Measurements from ENCODE around the gene WNK4. TPM values are rescaled to one million over a fixed set of nuclear protein-coding genes. Genes with fewer than 3 reads are reported as not detected.

The WNK4 gene
- total RNA-seq, 1 experiment from 2014 or later, result 11.9 TPM

- H3F3A ChIP-seq (ENCODE audit: insufficient read depth, low read depth), result peaks cover 32% of the 10 kb centered on the region; the same call in 1 of the 2 replicates
- peaks cover 8% of the 10 kb centered on the region for H4K20me1 ChIP-seq (ENCODE audit: insufficient read depth)
- TF ChIP-seq EZH2 (IDR thresholded peaks at IDR 0.05; ENCODE audit: low read depth) (no peak), CTCF (conservative IDR thresholded peaks at IDR 0.05) (no peak)
- no peaks in the 10 kb centered on the region for H3K4me1 ChIP-seq (replicated peaks; ENCODE audit: insufficient read depth)
- no peak for DNase-seq
- no peaks in the 10 kb centered on the region for H3K9me2 ChIP-seq (ENCODE audit: insufficient read depth)
- H3K27ac ChIP-seq, result no peak overlapping the region
- ChIA-PET POLR2A (ENCODE audit: unreplicated experiment) (interaction anchor here (0.6 kb wide), 1 partner anchor 29 kb away, joined by 3 read pairs; no protein-coding TSS in a partner anchor), CTCF (no interaction called here)
- peaks cover 13% of the 10 kb centered on the region; the same call in 1 of the 2 replicates for H3K36me3 ChIP-seq (ENCODE audit: low read depth)
- no peak overlapping the region for H3K4me3 ChIP-seq
- BruUV-seq (replicated peaks), result no TSS peak
- no peak overlapping the region for H3K4me2 ChIP-seq
- H3K27me3 ChIP-seq (ENCODE audit: insufficient read depth, low read depth), result no peaks in the 10 kb centered on the region
- no peak overlapping the region for H2AFZ ChIP-seq
- no peaks in the 10 kb centered on the region for H3K79me2 ChIP-seq (ENCODE audit: low read depth)
- H3K9me3 ChIP-seq (ENCODE audit: insufficient read depth, low read depth), result no peaks in the 10 kb centered on the region
- intact Hi-C loops (cut with micrococcal nuclease; ENCODE audit: unreplicated experiment), result no loop called here
Observed at GRCh38 chr17:42845556-42845917, 65.1 kb downstream of the WNK4 start.

GRCh38 chr17:42845918-42846593, 65.6 kb downstream of the WNK4 start:
- Histone ChIP-seq H3K9me3 (ENCODE audit: insufficient read depth, low read depth) (no peaks in the 10 kb centered on the region), H2AFZ (no peak overlapping the region), H3K4me2 (no peak overlapping the region), H3K4me1 (replicated peaks; ENCODE audit: insufficient read depth) (no peaks in the 10 kb centered on the region), H4K20me1 (ENCODE audit: insufficient read depth) (peaks cover 8% of the 10 kb centered on the region), H3K4me3 (no peak overlapping the region), H3K36me3 (ENCODE audit: low read depth) (peaks cover 11% of the 10 kb centered on the region; the same call in 1 of the 2 replicates), H3K9me2 (ENCODE audit: insufficient read depth) (no peaks in the 10 kb centered on the region), H3K79me2 (ENCODE audit: low read depth) (no peaks in the 10 kb centered on the region), H3F3A (ENCODE audit: insufficient read depth, low read depth) (peaks cover 32% of the 10 kb centered on the region; the same call in 1 of the 2 replicates), H3K27ac (no peak overlapping the region; the same call in 1 of the 2 replicates), H3K27me3 (ENCODE audit: insufficient read depth, low read depth) (no peaks in the 10 kb centered on the region)
- intact Hi-C loops (cut with micrococcal nuclease; ENCODE audit: unreplicated experiment), result no loop called here
- BruUV-seq (replicated peaks), result no TSS peak
- CTCF ChIA-PET, result no interaction called here
- no peak for DNase-seq
- no peak for TF ChIP-seq EZH2 (IDR thresholded peaks at IDR 0.05; ENCODE audit: low read depth)
- TF ChIP-seq CTCF (conservative IDR thresholded peaks at IDR 0.05), result no peak
- POLR2A ChIA-PET (ENCODE audit: unreplicated experiment), result interaction anchor here (0.6 kb wide), 1 partner anchor 29 kb away, joined by 3 read pairs; no protein-coding TSS in a partner anchor

Small RNAs within 50 kb of the gene (microRNA-seq; reads per million reads assigned to microRNA genes)
- 2.0 reads per million for gene MIR6781 (ENCODE audit: borderline number of aligned reads, borderline replicate concordance)

Other genes with a start within 250 kb of the WNK4 start
- gene NAGLU, start 244.4 kb upstream of the WNK4 start, total RNA-seq (2021), result 18.2 and 20.6 TPM in 2 replicates
- gene HSD17B1, start 227.7 kb upstream of the WNK4 start, total RNA-seq (2021), result 0.90 and 1.3 TPM in 2 replicates
- gene COASY, start 218.5 kb upstream of the WNK4 start, total RNA-seq (2021), result 133 and 152 TPM in 2 replicates
- gene MLX, start 213.5 kb upstream of the WNK4 start, total RNA-seq (2021), result 20.0 and 26.0 TPM in 2 replicates
- 10.2 and 13.4 TPM in 2 replicates for gene PSMC3IP, start 202.9 kb upstream of the WNK4 start, total RNA-seq (2021)
- 57.0 and 61.7 TPM in 2 replicates for gene RETREG3, start 171.2 kb upstream of the WNK4 start, total RNA-seq (2021)
- gene TUBG1, start 170.9 kb upstream of the WNK4 start, total RNA-seq (2021), result 79.1 and 85.6 TPM in 2 replicates
- gene TUBG2, start 121.3 kb upstream of the WNK4 start, total RNA-seq (2021), result 25.5 and 28.3 TPM in 2 replicates
- gene PLEKHH3, start 103.6 kb upstream of the WNK4 start, total RNA-seq (2021), result 22.5 and 32.2 TPM in 2 replicates
- gene CCR10, start 98.8 kb upstream of the WNK4 start, total RNA-seq (2021), result 0.25 TPM in 1 of 2 replicates, not detected in the other
- 1.4 and 1.8 TPM in 2 replicates for gene CNTNAP1, start 98.1 kb upstream of the WNK4 start, total RNA-seq (2021)
- 22.8 and 24.8 TPM in 2 replicates for gene EZH1, start 35.6 kb upstream of the WNK4 start, total RNA-seq (2021)
- 1.1 TPM in 1 of 2 replicates, not detected in the other for gene RAMP2, start 19.4 kb upstream of the WNK4 start, total RNA-seq (2021)
- gene VPS25, start 7.2 kb upstream of the WNK4 start, total RNA-seq (2021), result 38.7 and 48.4 TPM in 2 replicates
- gene COA3, start 18.1 kb downstream of the WNK4 start, total RNA-seq (2021), result 49.3 and 49.9 TPM in 2 replicates
- gene CNTD1, start 18.3 kb downstream of the WNK4 start, total RNA-seq (2021), result not detected in 2 replicates
- gene BECN1, start 43.7 kb downstream of the WNK4 start, total RNA-seq (2021), result 58.9 and 66.0 TPM in 2 replicates
- 115 and 122 TPM in 2 replicates for gene PSME3, start 52.8 kb downstream of the WNK4 start, total RNA-seq (2021)
- 3.7 TPM in 2 replicates for gene AOC2, start 64.0 kb downstream of the WNK4 start, total RNA-seq (2021)
- 0.98 and 2.8 TPM in 2 replicates for gene AOC3, start 70.6 kb downstream of the WNK4 start, total RNA-seq (2021)
- not detected in 2 replicates for gene G6PC1, start 120.2 kb downstream of the WNK4 start, total RNA-seq (2021)
- gene AARSD1, start 183.8 kb downstream of the WNK4 start, total RNA-seq (2021), result 32.6 and 35.4 TPM in 2 replicates
- gene PTGES3L, start 199.5 kb downstream of the WNK4 start, total RNA-seq (2021), result 0.70 and 1.3 TPM in 2 replicates
- gene RUNDC1, start 200.0 kb downstream of the WNK4 start, total RNA-seq (2021), result 12.7 and 13.8 TPM in 2 replicates
- 593 and 950 TPM in 2 replicates for gene RPL27, start 217.8 kb downstream of the WNK4 start, total RNA-seq (2021)
- 19.7 and 22.1 TPM in 2 replicates for gene IFI35, start 226.2 kb downstream of the WNK4 start, total RNA-seq (2021)
- 212 and 220 TPM in 2 replicates for gene VAT1, start 241.8 kb downstream of the WNK4 start, total RNA-seq (2021)
- gene RND2, start 244.6 kb downstream of the WNK4 start, total RNA-seq (2021), result 0.26 and 0.43 TPM in 2 replicates